Keratinocyte (primary cell): ENCODE data around the gene SYDE2. TPM values are rescaled to one million over a fixed set of nuclear protein-coding genes. Genes with fewer than 3 reads are reported as not detected.
A peak's percentile ranks its signal among the peaks of the same experiment; 100 is the strongest.

ENCODE experiments used
- DNase-seq: peaks from one replicate; pipeline ENCODE4 v3.0.0-alpha.2; 2011; ENCODE audit warnings: low read depth, missing footprints, low spot score
- FAIRE-seq: peaks from 2 replicates; lab custom pipeline; 2011; peaks lifted over from hg19 to GRCh38; lab: Jason Lieb, UNC
- H2AFZ ChIP-seq: 2 replicates; pipeline ENCODE4 v1.6.0; 2012; ENCODE audit warnings: low read length, control low read depth, inconsistent platforms; ENCODE audit not compliant: control insufficient read depth
- H3K27ac ChIP-seq: 2 replicates; pipeline ENCODE4 v1.5.1; 2011; ENCODE audit warnings: low read length; ENCODE audit not compliant: control insufficient read depth, insufficient read depth
- H3K27me3 ChIP-seq: 3 replicates; pipeline ENCODE4 v1.6.0; 2011; ENCODE audit warnings: low read length; ENCODE audit not compliant: control insufficient read depth, insufficient read depth; ENCODE audit errors: extremely low read depth
- H3K36me3 ChIP-seq, 2 experiments: 2 replicates in 1 of 2; 3 replicates in 1 of 2; pipeline ENCODE4 v1.5.1; 2011; ENCODE audit warnings: low read length in 2 of 2, mild to moderate bottlenecking in 1 of 2; ENCODE audit not compliant: control insufficient read depth in 2 of 2, insufficient read depth in 2 of 2; ENCODE audit errors: extremely low read depth in 1 of 2
- H3K4me1 ChIP-seq: 3 replicates; pipeline ENCODE4 v1.5.1; 2011; ENCODE audit warnings: low read length; ENCODE audit not compliant: control insufficient read depth, insufficient read depth; ENCODE audit errors: extremely low read depth
- H3K4me2 ChIP-seq: 3 replicates; pipeline ENCODE4 v1.6.0; 2011; ENCODE audit warnings: low read depth, low read length; ENCODE audit not compliant: control insufficient read depth, insufficient read depth; ENCODE audit errors: extremely low read depth
- H3K4me3 ChIP-seq, 3 experiments: fragments of 200-600 bp in 1 of 3; sonication (generic) in 1 of 3; 2 replicates in 2 of 3; 3 replicates in 1 of 3; pipeline ENCODE4 v1.5.1; 2011 to 2016; ENCODE audit warnings: low read length in 3 of 3, mild to moderate bottlenecking in 3 of 3, control low read depth in 2 of 3, inconsistent platforms in 1 of 3, low read depth in 1 of 3, mixed read lengths in 1 of 3, mixed run types in 1 of 3, moderate library complexity in 1 of 3; ENCODE audit not compliant: control insufficient read depth in 2 of 3, insufficient read depth in 2 of 3; ENCODE audit errors: extremely low read depth in 1 of 3
- H3K79me2 ChIP-seq: 2 replicates; pipeline ENCODE4 v1.6.0; 2012; ENCODE audit warnings: low read length; ENCODE audit not compliant: control insufficient read depth, insufficient read depth
- H3K9ac ChIP-seq: 3 replicates; pipeline ENCODE4 v1.6.0; 2011; ENCODE audit warnings: low read length; ENCODE audit not compliant: control insufficient read depth, insufficient read depth; ENCODE audit errors: extremely low read depth
- H3K9me1 ChIP-seq: 3 replicates; pipeline ENCODE4 v1.6.0; 2011; ENCODE audit warnings: low read length; ENCODE audit not compliant: control insufficient read depth, insufficient read depth; ENCODE audit errors: extremely low read depth
- H3K9me3 ChIP-seq: 2 replicates; pipeline ENCODE4 v1.5.1; 2012; ENCODE audit warnings: low read depth, low read length; ENCODE audit not compliant: control insufficient read depth
- H4K20me1 ChIP-seq: 3 replicates; pipeline ENCODE4 v1.6.0; 2011; ENCODE audit warnings: low read length; ENCODE audit not compliant: control insufficient read depth, insufficient read depth; ENCODE audit errors: extremely low read depth
- EZH2 ChIP-seq: IDR thresholded peaks from one replicate; pipeline ENCODE4 v1.6.1; 2012; ENCODE audit warnings: inconsistent platforms, mild to moderate bottlenecking, low read length, moderate library complexity
- dilution Hi-C: fragments of 300-500 bp; cut with MboI; formaldehyde crosslinking; loops from one replicate; pipeline ENCODE4 v1.7.0; 2020; ENCODE audit warnings: low sequenced_read_pairs; ENCODE audit not compliant: extremely low pct_ligation_motif_present
- polyA plus RNA-seq, 5 experiments: library from polyadenylated mRNA; depleted of rRNA in 3 of 5; stranded (reverse) in 3 of 5; stranded (forward) in 1 of 5; unstranded in 1 of 5; fragments of >200 nt; gene quantifications; 1 replicate in 1 of 5; 2 replicates in 3 of 5; 3 replicates in 1 of 5; pipeline versions ENCODE4 v1.2.1 to v1.2.3, GENCODE V29; 2011 to 2012; ENCODE audit warnings: missing spikeins in 2 of 5, low read depth in 1 of 5, low replicate concordance in 1 of 5
- TF ChIP-seq, protein P1 (sequence below), 3 experiments: IDR thresholded peaks in 1 of 3; conservative IDR thresholded peaks in 1 of 3; optimal IDR thresholded peaks in 1 of 3; 2 replicates in 2 of 3; 3 replicates in 1 of 3; pipeline versions ENCODE3 to v1.5.1; 2011; ENCODE audit warnings: low read length in 3 of 3, mild to moderate bottlenecking in 3 of 3, moderate library complexity in 2 of 3, control low read depth in 1 of 3, inconsistent platforms in 1 of 3; ENCODE audit not compliant: insufficient read depth in 2 of 3; ENCODE audit errors: extremely low read depth in 1 of 3

SYDE2 gene
- polyA plus RNA-seq, 1 donor (not counting 4 experiments of a cell fraction or from before 2014, with no cell fraction given): 1.7 TPM

DNA sequence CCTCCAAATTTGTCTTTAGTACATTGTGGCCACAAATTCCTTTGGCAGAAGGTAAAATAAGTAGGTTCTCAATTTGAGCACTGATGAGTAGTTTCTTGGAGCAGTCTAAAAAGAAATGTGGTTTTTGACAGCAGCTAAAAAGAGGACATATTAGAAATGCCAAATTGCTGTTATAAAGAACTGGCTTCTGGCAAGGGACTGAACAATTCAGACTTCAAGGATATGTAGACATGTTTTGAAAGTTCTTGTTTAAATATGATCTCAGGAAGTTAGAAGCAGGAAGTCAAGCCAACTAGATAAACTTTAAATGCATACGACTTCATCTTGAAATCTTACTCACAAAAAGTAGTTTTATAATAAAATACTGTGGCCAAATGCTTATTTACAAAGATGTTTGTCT lies 39.8 kb upstream of the SYDE2 start:
- H3K36me3 ChIP-seq: no peaks in the 10 kb centered on the region
- FAIRE-seq: no peak
- peak overlapping the region; percentile 45 for H2AFZ ChIP-seq
- H4K20me1 ChIP-seq: no peaks in the 10 kb centered on the region
- no peak overlapping the region for H3K4me3 ChIP-seq
- dilution Hi-C loops: no loop called here
- H3K79me2 ChIP-seq: no peaks in the 10 kb centered on the region
- TF ChIP-seq, protein P1, sequence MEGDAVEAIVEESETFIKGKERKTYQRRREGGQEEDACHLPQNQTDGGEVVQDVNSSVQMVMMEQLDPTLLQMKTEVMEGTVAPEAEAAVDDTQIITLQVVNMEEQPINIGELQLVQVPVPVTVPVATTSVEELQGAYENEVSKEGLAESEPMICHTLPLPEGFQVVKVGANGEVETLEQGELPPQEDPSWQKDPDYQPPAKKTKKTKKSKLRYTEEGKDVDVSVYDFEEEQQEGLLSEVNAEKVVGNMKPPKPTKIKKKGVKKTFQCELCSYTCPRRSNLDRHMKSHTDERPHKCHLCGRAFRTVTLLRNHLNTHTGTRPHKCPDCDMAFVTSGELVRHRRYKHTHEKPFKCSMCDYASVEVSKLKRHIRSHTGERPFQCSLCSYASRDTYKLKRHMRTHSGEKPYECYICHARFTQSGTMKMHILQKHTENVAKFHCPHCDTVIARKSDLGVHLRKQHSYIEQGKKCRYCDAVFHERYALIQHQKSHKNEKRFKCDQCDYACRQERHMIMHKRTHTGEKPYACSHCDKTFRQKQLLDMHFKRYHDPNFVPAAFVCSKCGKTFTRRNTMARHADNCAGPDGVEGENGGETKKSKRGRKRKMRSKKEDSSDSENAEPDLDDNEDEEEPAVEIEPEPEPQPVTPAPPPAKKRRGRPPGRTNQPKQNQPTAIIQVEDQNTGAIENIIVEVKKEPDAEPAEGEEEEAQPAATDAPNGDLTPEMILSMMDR (optimal IDR thresholded peaks at IDR 0.05 in 1 of 3, IDR thresholded peaks at IDR 0.05 in 1 of 3, conservative IDR thresholded peaks at IDR 0.05 in 1 of 3; ENCODE audit: extremely low read depth in 1 of 3, insufficient read depth in 2 of 3, low read length in 3 of 3): no peak
- no peak for TF ChIP-seq EZH2
- DNase-seq: no peak
- H3K4me1 ChIP-seq: peaks cover 16% of the 10 kb centered on the region
- H3K9me3 ChIP-seq: no peaks in the 10 kb centered on the region
- no peak overlapping the region for H3K4me2 ChIP-seq
- H3K9ac ChIP-seq: no peak overlapping the region
- no peak overlapping the region for H3K27ac ChIP-seq
- H3K9me1 ChIP-seq: no peaks in the 10 kb centered on the region
- H3K27me3 ChIP-seq: no peaks in the 10 kb centered on the region

DNA sequence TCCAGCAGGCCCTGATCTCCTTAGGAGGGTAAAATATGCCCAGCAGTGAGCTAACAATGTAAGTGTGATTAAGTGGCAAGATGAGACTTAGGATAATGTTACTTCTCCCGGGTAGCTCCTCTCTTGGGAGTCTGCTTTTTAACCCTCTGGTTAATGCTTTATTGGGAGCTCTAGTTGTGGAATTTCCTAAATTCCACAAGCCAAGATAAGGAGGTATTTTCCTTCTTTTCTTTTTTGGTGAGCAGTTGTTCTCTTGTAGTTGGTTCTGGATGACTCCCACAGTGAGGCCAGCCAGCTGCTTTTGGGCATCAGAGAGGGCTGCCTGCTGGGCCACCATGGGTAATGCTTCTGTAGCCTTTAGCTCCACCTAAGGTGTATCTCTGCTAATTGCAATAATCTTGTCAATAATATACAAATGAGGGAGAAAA lies 39.4 kb upstream of the SYDE2 start:
- no peak overlapping the region for H2AFZ ChIP-seq

More for the DNA sequence above, 39.4 kb upstream of the SYDE2 start:
- Histone ChIP-seq H3K9ac (no peak overlapping the region), H3K9me1 (no peaks in the 10 kb centered on the region), H3K36me3 (no peaks in the 10 kb centered on the region), H3K4me3 (no peak overlapping the region), H3K4me1 (peaks cover 11% of the 10 kb centered on the region), H3K27ac (no peak overlapping the region), H4K20me1 (no peaks in the 10 kb centered on the region), H3K79me2 (no peaks in the 10 kb centered on the region), H3K9me3 (no peaks in the 10 kb centered on the region), H3K27me3 (no peaks in the 10 kb centered on the region), H3K4me2 (no peak overlapping the region)
- DNase-seq: no peak
- dilution Hi-C loops: no loop called here
- FAIRE-seq: peak; percentile 13
- TF ChIP-seq, protein P1 (optimal IDR thresholded peaks at IDR 0.05 in 1 of 3, IDR thresholded peaks at IDR 0.05 in 1 of 3, conservative IDR thresholded peaks at IDR 0.05 in 1 of 3; ENCODE audit: extremely low read depth in 1 of 3, insufficient read depth in 2 of 3, low read length in 3 of 3): peak; percentile 45 to 64 (median 51)
- TF ChIP-seq EZH2: no peak
